HUES48 (cell line): ENCODE measurements around the gene CCDC169.
"Not testable (repeated sequence)": the region's sequence is repeated elsewhere in the genome, so short reads cannot be mapped to it uniquely, and the experiment has no call there.

Source experiments
- H3K27ac ChIP-seq: one replicate; pipeline ENCODE4 v1.7.0; 2013; ENCODE audit warnings: low read depth, low read length, inconsistent platforms
- H3K27me3 ChIP-seq: 2 replicates; pipeline ENCODE4 v1.6.1; 2013; ENCODE audit warnings: mild to moderate bottlenecking, low read length; ENCODE audit not compliant: control insufficient read depth, insufficient read depth
- H3K36me3 ChIP-seq: 2 replicates; pipeline ENCODE4 v1.6.1; 2013; ENCODE audit warnings: low read length; ENCODE audit not compliant: control insufficient read depth, insufficient read depth
- H3K4me1 ChIP-seq: 2 replicates; pipeline ENCODE4 v1.6.1; 2013; ENCODE audit warnings: mild to moderate bottlenecking, low read length; ENCODE audit not compliant: control insufficient read depth, insufficient read depth
- H3K4me3 ChIP-seq: 2 replicates; pipeline ENCODE4 v1.5.1; 2013; ENCODE audit warnings: mild to moderate bottlenecking, low read depth, low read length
- H3K9ac ChIP-seq: 2 replicates; pipeline ENCODE4 v1.6.1; 2013; ENCODE audit warnings: mild to moderate bottlenecking, low read depth, low read length, moderate library complexity
- H3K9me3 ChIP-seq: 2 replicates; pipeline ENCODE4 v1.6.1; 2013; ENCODE audit warnings: low read length; ENCODE audit not compliant: control insufficient read depth, insufficient read depth

CCDC169 gene

GRCh38 chr13:36337938-36338641 is 40.5 kb upstream of the CCDC169 start:
- Histone ChIP-seq H3K4me3 (no peak overlapping the region), H3K36me3 (peaks cover 6% of the 10 kb centered on the region; the same call in 1 of the 2 replicates), H3K27ac (no peak overlapping the region), H3K9me3 (no peaks in the 10 kb centered on the region), H3K4me1 (peaks cover 54% of the 10 kb centered on the region), H3K9ac (no peak overlapping the region), H3K27me3 (no peaks in the 10 kb centered on the region)

DNA sequence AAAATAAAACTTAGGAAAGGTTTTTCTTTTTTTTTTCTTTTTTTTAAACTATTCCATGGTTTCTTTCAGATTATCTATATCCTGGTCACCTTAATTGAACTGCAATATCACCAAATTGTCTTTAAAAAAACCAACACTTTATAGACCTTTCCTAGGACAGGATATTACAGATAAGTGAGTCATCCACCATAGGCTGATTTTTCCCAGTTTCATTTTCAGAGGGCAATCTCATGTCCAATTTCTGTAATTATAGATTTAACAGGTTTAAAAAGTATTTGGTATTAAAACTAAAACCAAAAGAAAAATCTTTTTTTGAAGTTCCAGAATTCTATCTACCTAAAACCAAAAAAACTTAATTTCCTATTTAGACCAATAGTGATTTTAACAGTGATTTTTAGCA is 35.4 kb upstream of the CCDC169 start:
- H3K4me1 ChIP-seq = peaks cover 34% of the 10 kb centered on the region; the same call in 1 of the 2 replicates
- H3K9me3 ChIP-seq = no peaks in the 10 kb centered on the region
- H3K36me3 ChIP-seq = peaks cover 42% of the 10 kb centered on the region
- no peak overlapping the region for H3K4me3 ChIP-seq
- H3K27me3 ChIP-seq = no peaks in the 10 kb centered on the region
- H3K9ac ChIP-seq = no peak overlapping the region
- H3K27ac ChIP-seq = no peak overlapping the region

GRCh38 chr13:36332255-36332654 is 34.6 kb upstream of the CCDC169 start:
- Histone ChIP-seq H3K4me1 (peaks cover 30% of the 10 kb centered on the region; the same call in 1 of the 2 replicates), H3K36me3 (peaks cover 48% of the 10 kb centered on the region)
- not testable (repeated sequence) for H3K9me3 ChIP-seq, H3K27ac ChIP-seq, H3K27me3 ChIP-seq, H3K4me3 ChIP-seq, H3K9ac ChIP-seq

DNA sequence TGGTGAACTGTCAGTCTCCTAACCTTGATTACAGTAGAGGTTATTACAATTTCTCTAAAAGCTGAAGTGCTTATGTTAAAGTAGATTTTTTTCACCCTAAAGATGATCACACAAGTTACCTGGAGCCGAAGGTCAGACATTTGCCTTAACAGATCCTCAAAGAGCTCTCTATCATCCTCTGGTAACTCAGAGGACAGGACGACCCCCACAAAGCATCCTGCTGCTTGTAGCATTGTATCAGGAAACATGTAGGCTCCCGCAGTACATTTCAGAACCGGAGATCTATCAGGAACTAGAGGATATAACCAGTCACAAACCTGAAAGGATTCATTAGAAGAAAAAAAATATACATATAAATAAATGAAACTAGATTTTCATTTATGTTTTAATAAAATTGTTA is 33.7 kb upstream of the CCDC169 start:
- H3K4me1 ChIP-seq = peaks cover 32% of the 10 kb centered on the region
- no peak overlapping the region for H3K27ac ChIP-seq
- no peak overlapping the region for H3K9ac ChIP-seq
- H3K4me3 ChIP-seq = no peak overlapping the region
- H3K9me3 ChIP-seq = no peaks in the 10 kb centered on the region
- peaks cover 57% of the 10 kb centered on the region for H3K36me3 ChIP-seq
- H3K27me3 ChIP-seq = no peaks in the 10 kb centered on the region

GRCh38 chr13:36329361-36329760 is 31.7 kb upstream of the CCDC169 start:
- peaks cover 66% of the 10 kb centered on the region for H3K36me3 ChIP-seq

GRCh38 chr13:36328821-36329220 is 31.2 kb upstream of the CCDC169 start:
- H3K9me3 ChIP-seq = no peaks in the 10 kb centered on the region
- no peaks in the 10 kb centered on the region for H3K27me3 ChIP-seq
- no peak overlapping the region for H3K4me3 ChIP-seq
- H3K9ac ChIP-seq = no peak overlapping the region
- peaks cover 42% of the 10 kb centered on the region for H3K4me1 ChIP-seq
- no peak overlapping the region for H3K27ac ChIP-seq
- peaks cover 72% of the 10 kb centered on the region for H3K36me3 ChIP-seq

More at GRCh38 chr13:36329361-36329760, 31.7 kb upstream of the CCDC169 start:
- Histone ChIP-seq H3K9ac (no peak overlapping the region), H3K27ac (no peak overlapping the region), H3K4me3 (no peak overlapping the region), H3K4me1 (peaks cover 40% of the 10 kb centered on the region), H3K9me3 (no peaks in the 10 kb centered on the region), H3K27me3 (no peaks in the 10 kb centered on the region)

DNA sequence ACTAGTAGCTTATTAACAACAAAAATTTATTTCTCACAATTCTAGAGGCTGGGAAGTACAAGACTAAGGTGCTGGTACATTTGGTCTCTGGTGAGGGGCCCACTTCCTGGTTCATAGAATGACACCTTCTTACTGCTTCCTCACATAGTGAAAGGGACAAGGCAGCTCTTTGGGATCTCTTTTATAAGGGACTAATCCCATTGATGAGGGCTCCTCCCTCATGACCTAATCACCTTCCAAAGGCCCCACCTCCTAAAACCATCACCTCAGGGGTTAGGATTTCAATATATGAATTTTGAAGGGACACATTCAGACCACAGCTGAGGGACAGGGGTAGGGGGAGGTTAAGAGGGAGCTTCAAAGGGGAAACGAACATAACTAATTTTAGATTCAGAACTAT is 28.3 kb upstream of the CCDC169 start:
- Histone ChIP-seq H3K27ac (peak overlapping the region; percentile 67), H3K9me3 (no peaks in the 10 kb centered on the region), H3K36me3 (peaks cover 80% of the 10 kb centered on the region)

GRCh38 chr13:36324881-36325280 is 27.3 kb upstream of the CCDC169 start:
- Histone ChIP-seq H3K36me3 (peaks cover 69% of the 10 kb centered on the region), H3K27ac (peak overlapping the region; percentile 67), H3K4me1 (peaks cover 37% of the 10 kb centered on the region)
- H3K9me3 ChIP-seq, H3K9ac ChIP-seq, H3K27me3 ChIP-seq, H3K4me3 ChIP-seq: not testable (repeated sequence)

More for the DNA sequence above, 28.3 kb upstream of the CCDC169 start:
- no peak overlapping the region for H3K4me3 ChIP-seq
- H3K4me1 ChIP-seq = peaks cover 37% of the 10 kb centered on the region
- no peak overlapping the region for H3K9ac ChIP-seq
- no peaks in the 10 kb centered on the region for H3K27me3 ChIP-seq

- Histone ChIP-seq H3K9me3 (no peaks in the 10 kb centered on the region), H3K4me3 (no peak overlapping the region), H3K27me3 (no peaks in the 10 kb centered on the region), H3K27ac (peak overlapping the region; percentile 42), H3K4me1 (peaks cover 37% of the 10 kb centered on the region), H3K9ac (no peak overlapping the region), H3K36me3 (peaks cover 61% of the 10 kb centered on the region)
Observed at GRCh38 chr13:36323951-36324566, 26.4 kb upstream of the CCDC169 start.

- no peaks in the 10 kb centered on the region for H3K9me3 ChIP-seq
- H3K4me1 ChIP-seq = peaks cover 37% of the 10 kb centered on the region
- no peak overlapping the region for H3K9ac ChIP-seq
- H3K27me3 ChIP-seq = no peaks in the 10 kb centered on the region
- peak overlapping the region; percentile 42 for H3K27ac ChIP-seq
- peaks cover 55% of the 10 kb centered on the region for H3K36me3 ChIP-seq
- H3K4me3 ChIP-seq = no peak overlapping the region
Observed at GRCh38 chr13:36323408-36323807, 25.8 kb upstream of the CCDC169 start.

- not testable (repeated sequence) for H3K27me3 ChIP-seq, H3K27ac ChIP-seq, H3K9me3 ChIP-seq, H3K4me3 ChIP-seq, H3K9ac ChIP-seq
- Histone ChIP-seq H3K36me3 (peaks cover 30% of the 10 kb centered on the region), H3K4me1 (peaks cover 24% of the 10 kb centered on the region)
Observed at GRCh38 chr13:36319793-36320192, 22.2 kb upstream of the CCDC169 start.
